WTC11 (cell line): ENCODE data around the gene PAX8. TPM values are rescaled to one million over a fixed set of nuclear protein-coding genes. Genes with fewer than 3 reads are reported as not detected.

Source experiments
- ATAC-seq: fragments of 200-7000 bp; cut with Tn5 transposase; 2 replicates; pipeline ENCODE4 v1.10.0; 2021; ENCODE audit warnings: mild to moderate bottlenecking, moderate library complexity
- CTCF ChIA-PET: fragments of 300-600 bp; sonication (Branson Sonifier 250); formaldehyde crosslinking; loops from one replicate; lab custom pipeline; 2021; ENCODE audit warnings: antibody characterized with exemption; lab: Charles Lee
- POLR2A ChIA-PET: fragments of 350-600 bp; sonication (Branson Sonifier 250); formaldehyde crosslinking; loops from one replicate; lab custom pipeline; 2021; ENCODE audit warnings: antibody characterized with exemption; lab: Charles Lee
- DNase-seq: peaks from one replicate; pipeline ENCODE4 v3.0.0; 2021; ENCODE audit warnings: low spot score
- H3K27ac Mint-ChIP-seq: 2 replicates; pipeline ENCODE4 v1.8.0; 2021; ENCODE audit warnings: mixed read lengths
- H3K27me3 Mint-ChIP-seq: 2 replicates; pipeline ENCODE4 v1.8.0; 2021; ENCODE audit warnings: low read depth, mild to moderate bottlenecking, moderate library complexity, mixed read lengths
- H3K36me3 Mint-ChIP-seq: 2 replicates; pipeline ENCODE4 v1.8.0; 2021; ENCODE audit warnings: mixed read lengths
- H3K4me1 Mint-ChIP-seq: 2 replicates; pipeline ENCODE4 v1.8.0; 2022; ENCODE audit warnings: mixed read lengths
- H3K4me3 Mint-ChIP-seq: 2 replicates; pipeline ENCODE4 v1.8.0; 2021; ENCODE audit warnings: mild to moderate bottlenecking, moderate library complexity, mixed read lengths
- H3K9me3 Mint-ChIP-seq: 2 replicates; pipeline ENCODE4 v1.8.0; 2021; ENCODE audit warnings: mixed read lengths
- AFF4 ChIP-seq: sonication (generic); formaldehyde crosslinking; IDR thresholded peaks from 2 replicates; pipeline ENCODE4 v1.8.1; 2023; ENCODE audit warnings: mild to moderate bottlenecking, missing genetic modification reagents, borderline replicate concordance
- ARID4B ChIP-seq: sonication (generic); formaldehyde crosslinking; IDR thresholded peaks from 2 replicates; pipeline ENCODE4 v1.8.0; 2023; ENCODE audit warnings: missing genetic modification reagents, mild to moderate bottlenecking, borderline replicate concordance
- ATF6 ChIP-seq: sonication (generic); formaldehyde crosslinking; IDR thresholded peaks from 2 replicates; pipeline ENCODE4 v1.8.1; 2023; ENCODE audit warnings: mild to moderate bottlenecking, missing genetic modification reagents
- ELF4 ChIP-seq: sonication (generic); formaldehyde crosslinking; IDR thresholded peaks from 2 replicates; pipeline ENCODE4 v1.8.1; 2022; ENCODE audit warnings: low read depth, mild to moderate bottlenecking, moderate library complexity, missing genetic modification reagents
- ERG ChIP-seq: fragments of 250-450 bp; sonication (Bioruptor Pico); IDR thresholded peaks from 2 replicates; pipeline ENCODE4 v1.8.0; 2021; ENCODE audit warnings: mild to moderate bottlenecking
- FOXJ3 ChIP-seq: sonication (generic); formaldehyde crosslinking; IDR thresholded peaks from 2 replicates; pipeline ENCODE4 v1.9.0; 2021; ENCODE audit warnings: missing genetic modification reagents, mild to moderate bottlenecking, borderline replicate concordance
- GRHL2 ChIP-seq: fragments of 250-450 bp; sonication (Bioruptor Pico); IDR thresholded peaks from 2 replicates; pipeline ENCODE4 v1.8.0; 2022; ENCODE audit warnings: mild to moderate bottlenecking, moderate library complexity; ENCODE audit not compliant: insufficient replicate concordance, severe bottlenecking
- GTF2I ChIP-seq: fragments of 250-450 bp; sonication (Bioruptor Pico); conservative IDR thresholded peaks from 2 replicates; pipeline ENCODE4 v1.4.0; 2021; ENCODE audit warnings: mild to moderate bottlenecking
- NR3C1 ChIP-seq: sonication (generic); formaldehyde crosslinking; conservative IDR thresholded peaks from 2 replicates; pipeline ENCODE4 v1.8.1; 2023; ENCODE audit warnings: low read depth, mild to moderate bottlenecking, missing genetic modification reagents
- SP1 ChIP-seq: sonication (generic); formaldehyde crosslinking; conservative IDR thresholded peaks from 2 replicates; pipeline ENCODE4 v1.8.1; 2022; ENCODE audit warnings: missing genetic modification reagents
- TEAD4 ChIP-seq: sonication (generic); formaldehyde crosslinking; IDR thresholded peaks from 2 replicates; pipeline ENCODE4 v1.8.0; 2022; ENCODE audit warnings: mild to moderate bottlenecking, missing genetic modification reagents
- ZNF138 ChIP-seq: sonication (generic); formaldehyde crosslinking; conservative IDR thresholded peaks from 2 replicates; pipeline ENCODE4 v1.8.1; 2022; ENCODE audit warnings: mild to moderate bottlenecking, moderate library complexity, missing genetic modification reagents
- ZNF219 ChIP-seq: sonication (generic); formaldehyde crosslinking; IDR thresholded peaks from 2 replicates; pipeline ENCODE4 v1.8.0; 2023; ENCODE audit warnings: missing genetic modification reagents, mild to moderate bottlenecking, borderline replicate concordance
- ZNF263 ChIP-seq: sonication (generic); formaldehyde crosslinking; IDR thresholded peaks from 2 replicates; pipeline ENCODE4 v1.8.1; 2022; ENCODE audit warnings: low read depth, mild to moderate bottlenecking, moderate library complexity, missing genetic modification reagents
- ZNF317 ChIP-seq: sonication (generic); formaldehyde crosslinking; IDR thresholded peaks from 2 replicates; pipeline ENCODE4 v1.8.1; 2023; ENCODE audit warnings: low read depth, mild to moderate bottlenecking, moderate library complexity, missing genetic modification reagents, borderline replicate concordance
- ZNF416 ChIP-seq: fragments of 250-450 bp; sonication (Bioruptor Pico); IDR thresholded peaks from 2 replicates; pipeline ENCODE4 v1.9.0; 2021; ENCODE audit warnings: mild to moderate bottlenecking, inconsistent platforms
- ZNF423 ChIP-seq: fragments of 250-450 bp; sonication (Bioruptor Pico); IDR thresholded peaks from 2 replicates; pipeline ENCODE4 v2.1.2; 2022; ENCODE audit warnings: mild to moderate bottlenecking, moderate library complexity
- total RNA-seq: library from RNA; stranded (reverse); gene quantifications from 3 replicates; pipeline ENCODE4 v1.2.3, GENCODE V29; 2021

The PAX8 gene
- total RNA-seq, 1 experiment from 2014 or later: 0.35 TPM

GRCh38 chr2:113238871-113239839, 39.6 kb downstream of the PAX8 start (continued):
- TF ChIP-seq ATF6: no peak
- TF ChIP-seq TEAD4 (CRISPR knock-in tag): no peak
- no peak for TF ChIP-seq ZNF317 (CRISPR knock-in tag)
- TF ChIP-seq ZNF416 (CRISPR knock-in tag): no peak
- no peak for TF ChIP-seq ARID4B (CRISPR knock-in tag)
- TF ChIP-seq, all 79 proteins: peak for 0

- Mint-ChIP-seq H3K4me3 (no peak overlapping the region), H3K27me3 (no peaks in the 10 kb centered on the region), H3K4me1 (0 out of 2 replicates have a peak, but pooled peaks cover 3% of the 10 kb centered on the region), H3K9me3 (peaks cover 3% of the 10 kb centered on the region; the same call in 1 of the 2 replicates)
- CTCF ChIA-PET: interaction anchor here (1.1 to 1.6 kb wide), 2 partner anchors 11 to 39 kb away, joined by 3 to 5 read pairs; no protein-coding TSS in a partner anchor
- POLR2A ChIA-PET: no interaction called here
- no peak for DNase-seq
- TF ChIP-seq SP1 (CRISPR knock-in tag) (no peak), NR3C1 (CRISPR knock-in tag) (no peak), GTF2I (no peak), AFF4 (CRISPR knock-in tag) (no peak), ZNF138 (CRISPR knock-in tag) (no peak), ERG (no peak), ZNF317 (CRISPR knock-in tag) (no peak), ZNF219 (CRISPR knock-in tag) (no peak), ZNF263 (no peak), ZNF423 (no peak), FOXJ3 (CRISPR knock-in tag) (no peak), ELF4 (CRISPR knock-in tag) (no peak), GRHL2 (CRISPR knock-in tag) (no peak)
- TF ChIP-seq, all 79 proteins: peak for 0
- ATAC-seq: no peak
- no peaks in the 10 kb centered on the region for H3K36me3 Mint-ChIP-seq
- no peak overlapping the region for H3K27ac Mint-ChIP-seq
Measured at GRCh38 chr2:113237604-113238160, 41.0 kb downstream of the PAX8 start.
